NT2/D1 (cell line): ENCODE measurements around the gene STMP1.
"Not testable (repeated sequence)": the region's sequence is repeated elsewhere in the genome, so short reads cannot be mapped to it uniquely, and the experiment has no call there.

Source experiments
- DNase-seq: peaks from one replicate; pipeline ENCODE4 v3.0.0-alpha.2; 2011; ENCODE audit warnings: low read depth, low spot score
- H3K27me3 ChIP-seq: 2 replicates; pipeline ENCODE4 v1.6.0; 2011; ENCODE audit warnings: mild to moderate bottlenecking; ENCODE audit not compliant: insufficient read length, insufficient read depth
- H3K36me3 ChIP-seq: 2 replicates; pipeline ENCODE4 v1.6.1; 2011; ENCODE audit warnings: mild to moderate bottlenecking, low read length, mixed read lengths; ENCODE audit not compliant: insufficient read depth, insufficient read length
- H3K4me1 ChIP-seq: 2 replicates; pipeline ENCODE4 v1.5.1; 2011; ENCODE audit not compliant: insufficient read depth, insufficient read length
- H3K4me3 ChIP-seq: 2 replicates; pipeline ENCODE4 v1.5.1; 2011; ENCODE audit warnings: low read depth; ENCODE audit not compliant: insufficient read length
- H3K9ac ChIP-seq: 2 replicates; pipeline ENCODE4 v1.6.0; 2011; ENCODE audit warnings: low read depth; ENCODE audit not compliant: insufficient read length
- H3K9me3 ChIP-seq: 2 replicates; pipeline ENCODE4 v1.5.1; 2011; ENCODE audit warnings: mild to moderate bottlenecking, low read length; ENCODE audit not compliant: insufficient read depth
- SUZ12 ChIP-seq: IDR thresholded peaks from 2 replicates; pipeline ENCODE4 v1.6.1; 2011; ENCODE audit not compliant: insufficient read length, insufficient read depth; ENCODE audit errors: extremely low read depth
- YY1 ChIP-seq: IDR thresholded peaks from 2 replicates; pipeline ENCODE4 v1.6.1; 2011; ENCODE audit not compliant: insufficient read length, insufficient read depth
- ZNF274 ChIP-seq: IDR thresholded peaks from 2 replicates; pipeline ENCODE4 v1.6.1; 2011; ENCODE audit warnings: mild to moderate bottlenecking, low read depth, low read length

The STMP1 gene

DNA sequence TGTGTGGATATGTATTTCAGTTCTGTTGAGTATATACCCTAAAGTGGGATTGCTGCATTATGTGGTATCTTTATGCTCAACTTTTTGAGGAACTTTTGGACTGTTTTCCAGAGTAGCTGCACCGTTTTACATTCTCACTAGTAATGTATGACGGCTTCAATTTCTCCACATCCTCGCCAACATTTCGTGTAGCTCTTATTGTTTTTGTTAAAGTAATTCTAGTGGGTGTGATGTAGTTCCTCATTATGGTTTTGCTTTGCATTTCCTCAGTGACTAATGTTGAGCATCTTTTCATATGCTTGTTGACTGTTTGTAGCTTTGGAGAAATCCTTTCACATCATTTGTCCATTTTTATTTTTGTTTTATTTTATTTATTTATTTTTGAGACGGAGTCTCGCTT, 4.5 kb downstream of the STMP1 start:
- no peaks in the 10 kb centered on the region for H3K9me3 ChIP-seq
- no peak overlapping the region for H3K4me3 ChIP-seq
- DNase-seq, result no peak
- H3K36me3 ChIP-seq, result peaks cover 8% of the 10 kb centered on the region
- no peak overlapping the region for H3K9ac ChIP-seq
- TF ChIP-seq SUZ12, result no peak
- no peaks in the 10 kb centered on the region for H3K27me3 ChIP-seq
- no peaks in the 10 kb centered on the region for H3K4me1 ChIP-seq

DNA sequence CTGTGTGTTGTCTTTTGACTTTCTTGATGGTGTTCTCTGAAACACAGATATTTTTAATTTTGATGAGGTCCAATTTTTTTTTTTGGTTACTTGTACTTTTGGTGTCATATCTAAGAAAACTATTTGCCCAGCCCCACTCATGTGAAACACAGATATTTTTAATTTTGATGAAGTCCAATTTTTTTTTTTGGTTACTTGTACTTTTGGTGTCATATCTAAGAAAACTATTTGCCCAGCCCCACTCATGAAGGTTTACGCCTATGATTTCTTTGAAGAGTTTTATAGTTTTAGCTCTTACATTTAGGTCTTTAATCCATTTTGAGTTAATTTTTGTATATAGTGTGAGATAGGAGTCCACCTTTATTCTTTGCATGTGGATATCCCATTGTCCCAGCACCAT, 5.3 kb downstream of the STMP1 start:
- not testable (repeated sequence) for DNase-seq, H3K4me3 ChIP-seq, H3K9me3 ChIP-seq, H3K36me3 ChIP-seq, H3K27me3 ChIP-seq, H3K9ac ChIP-seq, H3K4me1 ChIP-seq

DNA sequence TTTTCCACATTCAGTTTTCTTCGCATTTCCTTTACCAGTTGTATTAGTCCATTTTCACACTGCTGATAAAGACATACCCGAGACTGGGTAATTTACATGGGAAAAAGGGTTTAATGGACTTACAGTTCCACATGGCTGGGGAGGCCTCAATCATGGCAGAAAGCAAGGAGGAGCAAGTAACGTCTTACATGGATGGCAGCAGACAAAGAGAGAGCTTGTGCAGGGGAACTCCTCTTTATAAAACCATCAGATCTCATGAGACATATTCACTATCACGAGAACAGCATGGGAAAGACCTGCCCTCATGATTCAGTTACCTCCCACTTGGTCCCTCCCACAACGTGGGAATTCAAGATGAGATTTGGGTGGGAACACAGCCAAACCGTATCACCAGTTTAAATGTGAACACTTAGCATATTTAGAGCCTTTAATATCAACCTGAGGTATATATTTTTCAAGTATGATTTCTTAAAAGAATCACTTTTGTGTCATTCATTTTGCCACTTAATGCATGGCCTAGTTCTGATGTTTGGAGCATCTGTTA, 6.6 kb downstream of the STMP1 start:
- not testable (repeated sequence) for H3K9me3 ChIP-seq, H3K9ac ChIP-seq, H3K4me1 ChIP-seq, H3K27me3 ChIP-seq, H3K4me3 ChIP-seq, H3K36me3 ChIP-seq, DNase-seq

- Histone ChIP-seq H3K36me3 (peaks cover 11% of the 10 kb centered on the region), H3K9me3 (no peaks in the 10 kb centered on the region), H3K9ac (no peak overlapping the region), H3K4me1 (no peaks in the 10 kb centered on the region), H3K4me3 (no peak overlapping the region), H3K27me3 (no peaks in the 10 kb centered on the region)
- TF ChIP-seq YY1 (no peak), ZNF274 (no peak)
- DNase-seq, result no peak
Measured at GRCh38 chr7:135669774-135670173, 7.5 kb downstream of the STMP1 start.

DNA sequence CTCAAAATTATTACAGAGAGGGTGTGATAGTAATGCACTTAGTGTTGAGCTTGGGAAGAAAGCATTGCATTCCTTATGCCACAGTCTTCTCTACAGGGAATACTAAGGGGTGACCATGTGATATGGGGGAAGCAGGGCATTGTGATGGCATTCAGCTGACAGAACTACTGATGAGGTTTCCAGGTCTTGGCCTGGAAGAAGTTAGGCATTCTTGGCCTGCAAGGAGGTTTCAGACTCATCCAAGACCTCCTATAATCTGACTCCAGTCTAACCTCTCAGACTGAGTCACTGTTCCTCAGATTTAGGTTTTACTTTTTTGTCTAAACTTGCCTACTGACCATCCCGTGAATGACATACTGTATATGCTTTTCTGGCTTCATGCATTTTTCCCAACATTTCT, 7.9 kb downstream of the STMP1 start:
- no peak overlapping the region for H3K4me3 ChIP-seq
- no peaks in the 10 kb centered on the region for H3K4me1 ChIP-seq
- H3K9me3 ChIP-seq, result no peaks in the 10 kb centered on the region
- H3K27me3 ChIP-seq, result no peaks in the 10 kb centered on the region
- H3K36me3 ChIP-seq, result peaks cover 14% of the 10 kb centered on the region
- no peak for DNase-seq
- TF ChIP-seq SUZ12 (no peak), YY1 (no peak), ZNF274 (no peak)
- H3K9ac ChIP-seq, result no peak overlapping the region

DNA sequence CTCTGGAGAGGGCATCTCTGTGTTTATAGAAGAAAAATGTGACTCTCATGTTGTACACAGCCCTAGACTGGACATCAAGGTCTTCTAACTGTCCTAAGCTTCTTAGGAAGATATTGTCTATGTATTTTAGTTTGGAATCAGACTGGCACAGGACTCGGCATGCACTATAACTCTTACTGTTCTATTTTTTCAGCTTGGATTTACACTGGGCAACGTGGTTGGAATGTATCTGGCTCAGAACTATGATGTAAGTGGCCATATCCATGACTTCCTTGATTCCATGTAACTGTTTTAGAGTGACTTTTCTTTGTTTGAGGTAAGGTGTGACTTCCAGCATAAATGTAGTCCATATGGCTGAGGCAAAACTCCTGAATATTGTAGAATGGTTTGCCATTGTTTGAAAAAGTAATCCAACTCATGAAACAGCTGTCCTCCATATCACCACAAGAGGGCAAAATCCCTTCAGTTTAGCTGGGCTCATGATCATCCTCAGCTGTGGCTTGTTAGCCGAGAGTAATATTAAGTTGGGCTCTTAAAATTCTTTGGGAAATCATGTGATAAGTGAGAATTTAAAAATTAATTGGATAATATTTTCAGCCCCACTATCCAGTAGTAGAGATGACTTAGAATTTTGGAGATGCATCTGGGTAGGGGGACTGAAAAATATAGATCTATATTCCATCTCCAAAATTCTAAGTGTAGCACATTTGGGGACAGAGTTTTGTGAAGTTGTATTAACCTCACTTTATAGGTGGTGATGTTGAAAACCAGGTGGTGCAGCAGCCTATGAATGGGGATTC, 10.4 kb downstream of the STMP1 start:
- TF ChIP-seq SUZ12 (no peak), YY1 (no peak), ZNF274 (no peak)
- Histone ChIP-seq H3K9ac (no peak overlapping the region), H3K4me3 (no peak overlapping the region), H3K9me3 (no peaks in the 10 kb centered on the region), H3K36me3 (peaks cover 21% of the 10 kb centered on the region), H3K27me3 (no peaks in the 10 kb centered on the region), H3K4me1 (no peaks in the 10 kb centered on the region)
- DNase-seq, result peak; percentile 35

DNA sequence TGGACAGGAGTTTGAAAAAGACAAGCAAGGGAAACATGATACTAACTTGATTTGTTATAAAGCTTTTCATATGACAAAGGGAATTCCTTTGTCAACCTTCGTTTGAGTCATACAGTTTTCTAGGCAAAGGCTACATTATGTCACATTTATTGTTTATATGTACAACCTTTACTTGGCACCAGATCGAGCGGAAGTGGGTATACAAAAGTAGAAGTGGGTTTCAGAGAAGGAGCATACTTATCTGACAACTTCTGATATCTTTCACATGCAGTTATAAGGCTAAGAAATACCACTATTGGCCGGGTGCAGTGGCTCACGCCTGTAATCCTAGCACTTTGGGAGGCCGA, 11.0 kb downstream of the STMP1 start:
- Histone ChIP-seq H3K4me3 (no peak overlapping the region), H3K9ac (no peak overlapping the region), H3K9me3 (no peaks in the 10 kb centered on the region), H3K36me3 (peaks cover 24% of the 10 kb centered on the region), H3K4me1 (no peaks in the 10 kb centered on the region), H3K27me3 (no peaks in the 10 kb centered on the region)
- no peak for DNase-seq
- no peak for TF ChIP-seq SUZ12
- TF ChIP-seq ZNF274, result no peak
- TF ChIP-seq YY1, result no peak
